ENCODE results near the gene REEP6.

The REEP6 gene

DNA sequence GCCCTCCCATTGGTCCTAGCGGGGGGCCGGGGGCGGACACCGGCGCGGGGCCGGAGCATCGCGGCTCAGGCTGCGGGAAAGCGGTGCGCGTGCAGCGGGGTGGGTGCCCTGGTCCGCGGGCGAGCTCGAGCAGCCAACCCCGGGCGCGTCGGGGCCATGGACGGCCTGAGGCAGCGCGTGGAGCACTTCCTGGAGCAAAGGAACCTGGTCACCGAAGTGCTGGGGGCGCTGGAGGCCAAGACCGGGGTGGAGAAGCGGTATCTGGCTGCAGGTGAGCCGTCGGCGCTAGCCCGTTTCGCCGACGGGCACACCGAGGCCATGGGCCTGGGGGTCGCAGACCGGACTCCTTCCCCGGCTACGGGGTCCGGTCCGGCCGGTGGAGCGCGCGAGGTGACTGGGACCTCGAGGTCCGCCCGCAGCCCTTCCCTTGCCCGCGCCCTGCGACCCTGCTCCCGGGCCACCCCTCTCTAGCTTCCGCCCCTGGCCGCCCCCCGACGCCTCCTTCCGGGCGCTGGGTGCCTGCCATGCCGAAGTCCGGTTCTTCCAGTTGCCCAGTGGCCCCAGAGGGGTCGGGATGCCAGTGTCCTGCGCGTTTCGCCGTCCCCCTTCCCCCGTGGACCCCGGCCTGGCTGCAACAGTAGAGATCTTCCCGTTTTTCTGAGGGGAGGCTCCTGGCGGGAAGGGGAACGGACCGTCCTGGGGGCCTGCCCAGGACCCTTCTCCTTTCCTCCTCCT lies at the start of gene REEP6:
Gene REEP6, plus strand, starts transcription at position 68 of the 735 bp plus-strand sequence. Its CDS starts 89 bp downstream, at position 157.
- no peak for DNase-seq (ENCODE audit: low read depth)

DNA sequence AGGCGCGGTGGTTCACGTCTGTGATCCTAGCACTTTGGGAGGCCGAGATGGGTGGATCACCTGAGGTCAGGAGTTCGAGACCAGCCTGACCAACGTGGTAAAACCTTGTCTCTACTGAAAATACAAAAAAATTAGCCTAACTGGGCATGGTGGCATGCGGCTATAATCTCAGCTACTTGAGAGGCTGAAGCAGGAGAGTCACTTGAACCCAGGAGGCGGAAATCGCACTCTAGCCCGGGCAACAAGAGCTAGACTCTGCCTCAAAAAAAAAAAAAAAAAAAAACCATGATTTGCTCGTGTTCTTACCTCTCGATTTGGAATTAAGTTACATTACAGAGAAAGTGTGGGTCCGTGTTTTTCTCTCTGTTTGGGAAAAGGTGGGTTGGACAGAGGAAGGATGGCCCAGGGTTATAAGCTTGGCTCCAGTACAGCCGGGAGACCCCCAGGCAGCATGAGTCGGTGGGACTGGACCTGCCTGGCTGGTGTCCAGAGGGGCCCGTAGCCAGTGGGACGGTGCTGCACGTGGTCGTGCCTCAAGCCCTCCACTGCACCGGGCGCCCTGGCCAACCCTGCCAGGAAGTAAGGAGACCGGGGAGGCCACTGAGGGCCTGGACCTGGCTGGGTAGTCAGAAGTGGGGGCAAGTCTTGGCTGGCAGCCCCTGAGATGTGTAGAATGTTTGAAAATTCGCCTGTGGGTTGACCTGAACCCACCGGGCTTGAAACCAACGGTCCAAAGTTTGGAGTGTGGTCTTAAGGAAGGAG lies 49.1 kb upstream of the REEP6 start:
- DNase-seq (ENCODE audit: low read depth): no peak

DNA sequence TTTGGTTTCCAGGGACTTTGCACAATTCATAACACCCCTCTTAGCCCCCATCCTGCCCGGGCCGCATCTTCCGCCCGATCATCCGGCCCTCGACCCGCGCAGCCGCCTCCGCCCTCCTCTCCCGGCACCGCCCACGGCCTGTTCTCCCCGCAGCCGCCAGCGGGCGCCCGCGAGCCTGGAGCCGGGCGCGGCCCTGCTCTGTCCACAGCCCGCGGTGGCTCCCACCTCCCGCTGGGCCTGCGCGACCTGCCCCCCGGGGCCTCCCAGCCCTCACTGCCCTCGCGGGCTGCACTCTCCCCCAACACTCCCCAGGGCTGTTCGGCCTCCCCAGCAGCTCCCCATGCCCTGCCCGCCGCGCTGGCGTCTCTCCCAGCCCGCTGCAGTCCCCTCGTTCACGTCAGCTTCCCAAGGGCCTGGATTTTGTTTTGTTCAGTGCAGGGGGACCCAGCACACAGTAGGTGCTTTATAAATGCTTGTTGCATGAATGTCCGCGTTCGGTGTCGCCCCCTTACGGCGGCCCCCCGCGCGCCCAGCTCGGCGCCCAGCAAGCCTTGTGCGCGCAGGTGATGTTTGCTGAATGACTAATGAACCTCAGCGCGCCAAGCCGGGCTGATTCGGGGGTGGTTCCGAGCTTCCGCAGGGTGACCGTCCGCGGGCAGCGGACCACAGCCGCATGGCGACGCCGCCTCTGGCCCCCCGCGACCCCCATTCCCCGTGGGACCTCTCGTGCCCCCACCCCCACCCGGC lies 45.6 kb upstream of the REEP6 start:
- peak; percentile 26 for DNase-seq (ENCODE audit: low read depth)

DNA sequence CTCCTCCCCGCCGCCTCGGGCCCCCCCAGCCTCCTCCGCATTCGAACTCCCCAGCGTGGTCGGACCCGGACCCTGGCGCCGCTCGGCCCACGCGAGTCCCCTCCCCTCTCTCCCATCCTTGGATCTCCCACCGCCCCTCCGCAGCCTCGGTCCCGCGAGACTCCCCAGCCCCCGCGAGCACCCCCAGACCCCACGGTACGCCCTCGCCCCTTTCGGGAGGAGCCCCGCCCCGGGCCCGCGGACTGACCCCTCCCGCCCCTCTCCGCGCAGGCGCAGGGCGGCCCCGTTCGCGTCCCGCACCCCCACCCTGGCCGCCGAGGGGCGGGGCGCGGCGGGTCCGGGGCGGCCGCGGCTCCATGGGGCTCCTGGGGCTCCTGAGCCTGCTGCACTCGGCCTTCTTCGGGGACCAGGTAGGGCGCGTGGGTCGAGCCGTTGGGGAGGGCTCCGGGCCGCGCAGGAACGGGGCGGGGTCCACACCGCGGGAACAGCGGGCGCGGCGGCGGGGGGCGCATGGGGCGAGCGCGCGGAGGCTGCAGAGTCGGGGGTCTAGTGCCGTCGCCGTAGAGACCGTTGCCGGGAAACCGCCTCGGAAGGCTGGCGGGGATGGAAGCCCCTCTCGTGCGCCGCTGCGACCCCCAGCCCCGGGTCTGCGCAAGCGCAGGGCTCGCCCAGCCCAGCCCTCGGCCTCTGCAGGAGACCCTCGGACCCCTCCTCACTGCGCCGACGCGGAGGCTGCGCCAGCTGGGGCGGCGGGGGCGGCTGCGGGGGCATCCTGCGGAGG lies 44.9 kb upstream of the REEP6 start:
- no peak for DNase-seq (ENCODE audit: low read depth)

DNA sequence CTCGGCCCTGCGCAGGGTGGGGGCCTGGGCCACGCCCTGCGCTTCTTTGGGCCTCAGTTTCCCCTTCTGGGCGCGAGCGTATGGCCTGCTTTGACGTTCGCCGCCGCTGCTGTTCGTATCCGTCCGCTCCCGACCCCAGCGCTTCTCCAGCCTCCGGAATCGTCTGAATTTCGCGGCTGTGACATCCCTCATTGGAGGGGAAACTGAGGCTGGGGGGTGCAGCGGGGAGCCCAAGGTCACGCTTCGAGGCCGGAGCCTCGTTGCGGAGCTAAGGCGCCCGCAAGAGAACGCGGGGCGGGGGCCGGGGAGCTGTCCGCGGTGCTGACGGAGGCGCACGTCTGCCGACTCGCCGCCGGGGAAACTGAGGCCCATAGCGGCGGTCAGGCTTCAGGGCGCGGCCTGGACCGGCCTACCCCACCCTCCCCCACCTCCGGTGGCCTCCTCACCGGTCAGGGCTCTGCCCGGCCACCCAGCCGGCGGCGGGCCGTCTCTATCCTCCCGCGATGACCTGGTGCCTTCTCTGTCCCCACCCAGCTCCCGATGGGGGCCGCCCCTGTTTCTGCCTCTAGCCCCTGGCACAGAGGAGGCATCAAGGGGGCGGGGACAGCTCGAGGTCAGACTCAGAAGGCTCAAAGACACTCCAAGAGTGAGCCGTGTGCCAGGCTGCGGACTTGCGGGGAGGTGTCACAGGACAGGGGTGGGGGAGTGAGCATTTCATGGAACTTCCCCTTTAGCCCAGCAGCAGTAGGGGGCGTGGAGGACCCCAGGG lies 44.1 kb upstream of the REEP6 start:
- no peak for DNase-seq (ENCODE audit: low read depth)

DNA sequence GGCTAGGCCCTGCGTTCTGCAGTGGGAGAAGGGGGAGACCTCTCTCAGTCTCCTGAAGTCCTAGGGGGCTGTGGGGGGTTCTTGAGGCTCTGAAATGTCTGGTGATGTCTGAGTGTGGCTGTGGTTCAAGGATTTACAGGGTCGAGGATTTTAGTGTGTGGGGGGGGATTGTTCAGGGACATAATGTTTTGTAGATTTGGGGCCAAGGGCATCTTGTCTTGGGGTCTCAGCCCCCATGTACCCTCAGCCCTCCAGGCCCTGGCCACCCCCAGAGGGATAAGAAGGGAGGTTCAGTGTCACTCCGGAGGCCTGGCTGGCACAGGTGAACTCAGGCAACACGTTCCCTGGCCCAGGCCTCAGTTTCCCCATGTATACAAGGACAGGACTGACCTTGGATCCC lies 43.5 kb upstream of the REEP6 start:
- DNase-seq (ENCODE audit: low read depth): no peak

DNA sequence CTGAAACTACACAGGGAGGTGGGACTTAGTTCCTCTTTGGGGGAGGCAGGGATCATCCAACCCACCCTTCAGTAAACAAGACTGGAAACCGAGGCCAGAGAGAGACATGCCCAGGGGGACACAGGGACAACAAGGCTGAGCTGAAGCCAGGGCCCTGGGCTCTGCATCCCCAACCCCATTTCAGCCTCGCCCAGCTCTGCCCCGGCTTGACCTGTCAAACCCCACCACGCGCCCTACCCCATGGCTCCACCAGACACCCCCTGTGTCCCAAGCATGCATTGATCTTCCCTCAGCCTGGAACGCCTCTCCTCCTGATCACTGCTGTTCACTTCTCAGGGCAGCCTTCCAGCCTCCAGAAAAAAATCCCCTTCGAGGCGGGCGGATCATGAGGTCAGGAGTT lies 43.0 kb upstream of the REEP6 start:
- DNase-seq (ENCODE audit: low read depth): no peak

DNA sequence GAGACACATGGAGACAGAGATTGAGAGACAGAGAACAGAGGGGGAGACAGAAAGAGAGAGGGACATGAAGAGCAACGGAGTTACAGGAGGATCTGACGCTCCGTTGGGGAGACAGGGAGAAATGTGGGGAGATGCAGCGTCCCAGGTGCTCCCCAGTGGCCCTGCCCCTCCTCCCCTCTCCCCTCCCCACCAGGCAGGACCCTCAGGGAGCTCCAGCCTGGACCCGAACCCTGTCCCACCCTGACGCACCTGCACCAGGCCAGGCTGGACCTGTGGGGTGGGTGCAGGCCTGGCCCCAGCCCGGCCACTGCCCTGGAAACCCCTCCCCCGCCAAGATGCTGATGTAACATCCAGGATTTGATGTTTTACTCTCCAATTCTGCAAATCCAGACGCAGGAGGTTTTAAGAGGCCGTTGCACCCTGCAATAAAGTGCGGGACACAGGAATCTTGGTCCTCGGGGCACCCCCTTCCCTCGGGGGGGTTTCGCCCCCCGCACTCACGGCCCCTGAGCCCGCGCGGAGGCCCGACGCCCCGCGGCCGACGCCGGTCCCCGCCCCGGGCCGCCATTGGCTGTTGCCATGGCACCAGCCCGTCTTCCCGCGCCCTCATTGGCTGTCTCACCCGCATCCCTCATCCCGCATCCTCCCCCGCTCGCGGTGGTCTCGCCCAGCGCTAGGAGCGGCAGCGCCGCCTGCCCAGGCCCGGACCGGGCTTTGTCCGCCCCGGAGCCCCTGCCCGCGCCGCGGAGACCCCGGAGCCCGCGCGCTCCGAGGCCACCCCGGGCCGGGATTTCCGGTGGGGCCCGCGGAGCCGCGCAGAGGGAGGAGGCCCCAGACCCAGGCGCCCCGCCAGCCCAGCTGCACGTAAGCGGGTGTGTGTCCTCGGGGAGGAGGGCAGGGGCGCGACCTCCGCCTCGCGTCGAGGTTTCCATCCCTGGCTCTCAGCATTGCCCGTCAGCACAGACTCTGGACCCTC lies 41.2 kb upstream of the REEP6 start, which contains the start of gene APC2:
Gene APC2, plus strand, starts transcription at position 655 of the 976 bp plus-strand sequence. CDS start 2,881 bp downstream, outside the sequence.
- DNase-seq (ENCODE audit: low read depth): no peak

DNA sequence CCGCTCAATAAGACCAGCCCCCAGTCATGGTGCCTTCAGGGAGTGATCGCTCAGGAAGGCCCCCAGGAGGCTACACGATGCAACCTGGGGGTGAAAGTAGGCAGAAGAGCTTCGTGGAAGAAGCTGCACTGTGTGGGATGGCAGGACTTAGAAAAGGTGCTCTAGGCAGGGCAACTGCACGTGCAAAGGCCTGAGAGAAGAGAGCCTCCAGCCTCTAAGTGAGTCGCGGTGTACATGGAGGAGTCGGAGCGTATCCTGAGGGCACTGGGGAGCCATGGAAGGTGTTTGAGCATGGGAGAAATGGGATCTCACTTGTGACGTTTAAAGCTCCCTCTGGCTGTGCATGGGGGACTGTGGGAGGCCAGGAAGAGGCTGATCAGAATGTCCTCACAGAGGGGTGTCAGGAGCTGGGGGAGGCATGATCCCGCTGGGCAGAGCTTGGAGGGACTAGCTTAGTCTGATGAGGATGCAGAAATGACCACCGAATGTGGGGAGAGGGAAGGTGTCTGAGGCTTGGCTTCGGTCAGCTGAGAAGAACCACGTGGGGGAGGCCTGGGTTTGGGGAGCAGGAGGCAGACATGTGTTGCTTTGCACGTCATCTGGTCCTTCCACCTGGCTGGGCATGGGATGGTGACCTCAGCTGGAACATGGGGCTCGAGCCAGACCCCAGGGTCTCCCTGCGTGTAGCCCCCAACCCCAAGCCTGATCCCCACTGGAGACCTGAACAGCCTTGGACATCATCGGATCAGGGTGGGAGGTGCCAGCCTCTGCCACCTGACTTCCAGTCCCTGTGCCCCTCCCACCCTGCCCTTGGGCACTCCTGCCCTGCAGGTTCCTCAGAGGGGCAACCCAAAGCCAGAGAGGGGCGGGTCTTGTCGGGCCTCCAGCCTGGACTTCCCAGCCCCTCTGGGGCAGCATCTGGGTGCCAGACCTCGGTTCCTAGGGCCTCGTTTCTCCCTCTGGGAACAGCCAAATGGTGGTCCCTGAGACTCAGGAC lies 39.9 kb upstream of the REEP6 start:
- no peak for DNase-seq (ENCODE audit: low read depth)

DNA sequence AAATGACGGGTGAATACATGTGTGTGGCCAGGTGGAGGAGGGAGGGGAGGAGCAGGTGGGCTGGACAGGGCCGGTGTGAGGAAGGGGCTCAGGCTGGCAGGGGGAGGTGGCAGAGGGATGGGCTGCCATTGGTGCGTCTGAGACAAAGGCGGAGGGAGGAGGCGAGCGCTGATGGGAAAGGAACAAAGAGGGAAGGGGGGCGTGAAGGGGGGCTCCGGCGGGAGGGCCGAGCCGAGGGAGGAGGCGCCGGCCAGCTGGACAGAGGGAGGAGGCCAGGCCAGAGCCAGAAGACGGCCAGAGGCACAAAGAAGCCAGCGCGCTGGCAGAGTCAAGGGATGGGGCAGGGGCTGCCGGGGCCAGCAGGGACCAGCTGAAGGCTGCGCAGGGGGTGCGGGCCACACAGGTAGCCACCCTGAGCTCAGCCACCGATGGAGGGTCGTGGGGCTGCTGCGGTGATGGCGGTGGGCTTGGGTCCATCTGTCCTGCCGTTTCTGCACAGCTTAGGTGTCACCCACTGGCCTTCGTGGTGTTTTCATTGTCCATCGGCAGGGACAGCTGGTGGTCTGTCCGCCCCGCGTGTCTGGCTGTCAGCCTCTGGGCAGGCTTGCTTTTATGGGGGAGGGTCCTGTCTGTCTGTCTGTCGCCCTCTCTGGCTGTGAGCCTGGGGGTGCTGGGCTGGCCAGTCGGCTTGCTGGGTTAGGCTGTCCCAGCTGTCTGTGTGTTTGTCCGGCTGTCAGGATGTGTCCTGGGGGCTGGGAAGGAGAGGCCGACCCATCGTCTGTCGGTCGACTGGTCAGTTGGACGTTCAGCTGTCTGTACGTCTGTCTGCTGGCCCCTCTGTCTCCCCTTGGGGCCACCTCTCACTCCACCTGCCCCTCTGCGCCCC lies 38.8 kb upstream of the REEP6 start:
- no peak for DNase-seq (ENCODE audit: low read depth)

DNA sequence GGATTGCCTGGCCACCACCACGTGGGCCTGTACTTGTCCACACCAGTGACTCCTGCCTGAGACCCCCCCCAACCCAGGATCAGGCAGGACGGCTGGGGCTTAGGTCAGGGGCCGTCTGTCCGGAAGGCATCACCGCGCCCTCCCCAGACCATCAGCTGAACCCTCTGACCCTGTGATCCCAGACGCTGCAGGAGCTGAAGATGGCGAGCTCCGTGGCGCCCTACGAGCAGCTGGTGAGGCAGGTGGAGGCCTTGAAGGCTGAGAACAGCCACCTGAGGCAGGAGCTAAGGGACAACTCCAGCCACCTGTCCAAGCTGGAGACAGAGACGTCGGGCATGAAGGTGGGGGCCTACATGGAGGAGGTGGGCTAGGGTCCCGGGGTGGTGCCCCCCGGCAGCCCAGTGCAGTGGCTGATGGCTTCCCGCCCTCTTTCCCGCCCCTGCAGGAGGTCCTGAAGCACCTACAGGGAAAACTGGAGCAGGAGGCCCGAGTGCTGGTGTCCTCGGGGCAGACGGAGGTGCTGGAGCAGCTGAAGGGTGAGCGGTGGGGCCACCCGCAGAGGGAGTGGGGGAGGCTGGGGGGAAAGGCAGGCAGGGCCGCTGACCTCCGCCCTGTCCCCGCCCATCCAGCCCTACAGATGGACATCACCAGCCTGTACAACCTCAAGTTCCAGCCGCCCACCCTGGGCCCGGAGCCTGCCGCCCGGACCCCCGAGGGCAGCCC lies 38.0 kb upstream of the REEP6 start:
- DNase-seq (ENCODE audit: low read depth): no peak

DNA sequence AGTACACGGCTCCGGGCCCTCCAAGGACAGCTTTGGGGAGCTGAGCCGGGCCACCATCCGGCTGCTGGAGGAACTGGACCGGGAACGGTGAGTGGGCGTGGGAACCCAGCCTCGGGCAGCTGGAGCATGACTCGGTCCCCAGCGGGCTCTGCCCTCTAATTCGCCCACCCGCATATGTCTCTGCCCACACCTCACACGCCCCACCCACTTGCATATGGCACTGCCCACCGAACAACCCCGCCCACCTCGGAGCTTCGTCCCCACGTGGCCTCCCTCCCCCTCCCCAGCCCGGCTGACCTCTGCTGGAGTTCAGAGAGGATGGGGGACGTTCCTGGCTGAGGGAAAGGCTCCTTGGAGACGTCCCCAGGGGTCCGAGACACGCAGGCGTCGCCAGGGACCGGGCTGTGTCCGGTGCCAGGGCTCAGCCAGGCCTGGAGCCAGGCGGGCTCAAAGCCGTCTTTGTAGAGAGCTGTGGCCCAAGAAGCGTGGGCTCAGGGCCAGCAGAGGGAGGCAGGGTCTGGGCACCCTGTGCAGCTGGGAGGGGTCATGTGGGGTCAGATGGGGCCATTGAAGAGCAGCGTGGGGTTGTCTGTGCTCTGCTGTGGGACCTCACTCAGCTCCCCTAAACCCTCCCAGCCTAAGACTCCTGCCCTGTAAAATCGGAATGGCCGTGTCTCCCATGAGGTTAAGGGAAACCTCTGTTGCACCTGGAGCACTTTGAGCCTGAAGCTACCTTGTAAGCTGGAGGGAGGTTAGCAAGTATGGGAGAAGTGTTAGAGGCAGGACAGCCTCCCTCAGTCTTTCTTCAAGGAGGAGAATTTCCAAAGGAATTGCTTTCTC lies 37.2 kb upstream of the REEP6 start:
- no peak for DNase-seq (ENCODE audit: low read depth)

DNA sequence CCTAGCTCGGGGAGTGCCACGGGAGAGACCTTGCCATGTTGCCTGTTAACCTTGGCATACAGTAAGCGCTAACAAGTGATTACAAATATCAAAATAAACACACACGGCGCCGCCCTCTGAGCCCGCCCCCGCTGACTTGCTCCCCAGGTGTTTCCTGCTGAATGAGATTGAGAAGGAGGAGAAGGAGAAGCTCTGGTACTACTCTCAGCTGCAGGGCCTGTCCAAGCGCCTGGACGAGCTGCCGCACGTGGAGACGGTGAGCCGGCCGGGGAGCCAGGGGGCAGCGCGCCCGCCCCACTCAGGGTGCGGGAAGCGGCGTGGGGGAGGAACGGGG lies 36.0 kb upstream of the REEP6 start:
- no peak for DNase-seq (ENCODE audit: low read depth)

DNA sequence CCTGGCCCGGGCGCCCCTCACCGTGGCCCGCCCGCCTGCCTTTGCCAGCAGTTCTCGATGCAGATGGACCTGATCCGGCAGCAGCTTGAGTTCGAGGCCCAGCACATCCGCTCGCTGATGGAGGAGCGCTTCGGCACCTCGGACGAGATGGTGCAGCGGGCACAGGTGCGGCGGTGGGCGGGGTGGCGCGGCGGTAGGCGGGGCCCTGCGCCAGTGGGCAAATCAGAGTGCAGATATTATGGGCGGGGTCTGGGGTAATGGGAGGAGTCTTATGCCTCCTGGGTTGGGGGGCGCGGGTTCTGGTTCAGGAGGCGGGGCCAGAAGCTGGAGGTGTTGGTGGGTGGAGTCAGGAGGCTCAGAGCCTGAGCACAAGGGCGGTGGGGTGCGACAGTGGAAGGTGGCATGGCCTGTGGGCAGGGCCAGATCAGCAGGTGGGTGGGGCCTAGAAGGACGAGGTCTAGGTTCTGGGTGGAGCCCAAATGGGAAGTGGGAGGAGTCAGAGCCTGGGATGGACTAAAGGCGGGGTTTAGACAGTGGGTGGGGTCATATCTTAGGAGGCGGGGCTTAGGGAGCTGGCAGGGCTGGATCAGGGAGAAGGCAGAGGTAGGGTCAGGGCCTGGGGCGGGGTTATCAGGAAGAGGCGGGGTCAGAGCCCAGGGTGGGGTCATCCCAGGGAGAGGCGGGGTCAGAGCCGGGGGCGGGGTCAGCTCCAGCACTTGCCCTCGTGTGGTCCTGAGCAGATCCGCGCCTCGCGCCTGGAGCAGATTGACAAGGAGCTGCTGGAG lies 35.5 kb upstream of the REEP6 start:
- DNase-seq (ENCODE audit: low read depth): no peak

Data from fibroblast of gingiva (primary cell).